WTC11 (cell line): Measurements from ENCODE around the gene TRNAU1AP. TPM values are rescaled to one million over a fixed set of nuclear protein-coding genes. Genes with fewer than 3 reads are reported as not detected.

ENCODE experiments used
- ATAC-seq: fragments of 200-7000 bp; cut with Tn5 transposase; 2 replicates; pipeline ENCODE4 v1.10.0; 2021; ENCODE audit warnings: mild to moderate bottlenecking, moderate library complexity
- CTCF ChIA-PET: fragments of 300-600 bp; sonication (Branson Sonifier 250); formaldehyde crosslinking; loops from one replicate; lab custom pipeline; 2021; ENCODE audit warnings: antibody characterized with exemption; lab: Charles Lee
- POLR2A ChIA-PET: fragments of 350-600 bp; sonication (Branson Sonifier 250); formaldehyde crosslinking; loops from one replicate; lab custom pipeline; 2021; ENCODE audit warnings: antibody characterized with exemption; lab: Charles Lee
- DNase-seq: peaks from one replicate; pipeline ENCODE4 v3.0.0; 2021; ENCODE audit warnings: low spot score
- H3K27ac Mint-ChIP-seq: 2 replicates; pipeline ENCODE4 v1.8.0; 2021; ENCODE audit warnings: mixed read lengths
- H3K27me3 Mint-ChIP-seq: 2 replicates; pipeline ENCODE4 v1.8.0; 2021; ENCODE audit warnings: low read depth, mild to moderate bottlenecking, moderate library complexity, mixed read lengths
- H3K36me3 Mint-ChIP-seq: 2 replicates; pipeline ENCODE4 v1.8.0; 2021; ENCODE audit warnings: mixed read lengths
- H3K4me1 Mint-ChIP-seq: 2 replicates; pipeline ENCODE4 v1.8.0; 2022; ENCODE audit warnings: mixed read lengths
- H3K4me3 Mint-ChIP-seq: 2 replicates; pipeline ENCODE4 v1.8.0; 2021; ENCODE audit warnings: mild to moderate bottlenecking, moderate library complexity, mixed read lengths
- H3K9me3 Mint-ChIP-seq: 2 replicates; pipeline ENCODE4 v1.8.0; 2021; ENCODE audit warnings: mixed read lengths
- HMGA2 ChIP-seq: fragments of 250-450 bp; sonication (Bioruptor Pico); IDR thresholded peaks from 2 replicates; pipeline ENCODE4 v1.4.0; 2021; ENCODE audit warnings: mild to moderate bottlenecking, moderate library complexity
- JAZF1 ChIP-seq: fragments of 250-450 bp; sonication (Bioruptor Pico); IDR thresholded peaks from 2 replicates; pipeline ENCODE4 v1.9.0; 2021; ENCODE audit warnings: moderate library complexity, mild to moderate bottlenecking, inconsistent platforms
- KAT7 ChIP-seq: sonication (generic); formaldehyde crosslinking; IDR thresholded peaks from 2 replicates; pipeline ENCODE4 v1.8.1; 2023; ENCODE audit warnings: missing genetic modification reagents, mild to moderate bottlenecking, borderline replicate concordance
- RELA ChIP-seq: sonication (generic); formaldehyde crosslinking; IDR thresholded peaks from 2 replicates; pipeline ENCODE4 v1.8.1; 2022; ENCODE audit warnings: missing genetic modification reagents, mild to moderate bottlenecking, borderline replicate concordance
- TEAD1 ChIP-seq: sonication (generic); formaldehyde crosslinking; IDR thresholded peaks from 2 replicates; pipeline ENCODE4 v1.8.0; 2022; ENCODE audit warnings: mild to moderate bottlenecking, missing genetic modification reagents
- ZNF121 ChIP-seq: sonication (generic); formaldehyde crosslinking; IDR thresholded peaks from 2 replicates; pipeline ENCODE4 v1.8.0; 2023; ENCODE audit warnings: missing genetic modification reagents
- ZNF317 ChIP-seq: sonication (generic); formaldehyde crosslinking; IDR thresholded peaks from 2 replicates; pipeline ENCODE4 v1.8.1; 2023; ENCODE audit warnings: low read depth, mild to moderate bottlenecking, moderate library complexity, missing genetic modification reagents, borderline replicate concordance
- total RNA-seq: library from RNA; stranded (reverse); gene quantifications from 3 replicates; pipeline ENCODE4 v1.2.3, GENCODE V29; 2021
- TF ChIP-seq, protein P1 (sequence below): sonication (generic); formaldehyde crosslinking; IDR thresholded peaks from 2 replicates; pipeline ENCODE4 v1.8.0; 2022; ENCODE audit warnings: missing genetic modification reagents
- TF ChIP-seq, protein P2 (sequence below): sonication (generic); formaldehyde crosslinking; conservative IDR thresholded peaks from 2 replicates; pipeline ENCODE4 v1.8.1; 2022; ENCODE audit warnings: mild to moderate bottlenecking, missing genetic modification reagents
- TF ChIP-seq, protein P3 (sequence below): sonication (generic); formaldehyde crosslinking; IDR thresholded peaks from 2 replicates; pipeline ENCODE4 v1.8.1; 2023; ENCODE audit warnings: mild to moderate bottlenecking, moderate library complexity, missing genetic modification reagents
- TF ChIP-seq, protein P4 (sequence below): sonication (generic); formaldehyde crosslinking; IDR thresholded peaks from 2 replicates; pipeline ENCODE4 v1.8.0; 2022; ENCODE audit warnings: mild to moderate bottlenecking, missing genetic modification reagents
- TF ChIP-seq, protein P5 (sequence below): sonication (generic); formaldehyde crosslinking; IDR thresholded peaks from 2 replicates; pipeline ENCODE4 v1.8.0; 2023; ENCODE audit warnings: mild to moderate bottlenecking, missing genetic modification reagents
- TF ChIP-seq, protein P6 (sequence below): sonication (generic); formaldehyde crosslinking; IDR thresholded peaks from 2 replicates; pipeline ENCODE4 v1.8.1; 2023; ENCODE audit warnings: mild to moderate bottlenecking, missing genetic modification reagents

The TRNAU1AP gene
- total RNA-seq, 1 experiment from 2014 or later, result 30.4 TPM

DNA sequence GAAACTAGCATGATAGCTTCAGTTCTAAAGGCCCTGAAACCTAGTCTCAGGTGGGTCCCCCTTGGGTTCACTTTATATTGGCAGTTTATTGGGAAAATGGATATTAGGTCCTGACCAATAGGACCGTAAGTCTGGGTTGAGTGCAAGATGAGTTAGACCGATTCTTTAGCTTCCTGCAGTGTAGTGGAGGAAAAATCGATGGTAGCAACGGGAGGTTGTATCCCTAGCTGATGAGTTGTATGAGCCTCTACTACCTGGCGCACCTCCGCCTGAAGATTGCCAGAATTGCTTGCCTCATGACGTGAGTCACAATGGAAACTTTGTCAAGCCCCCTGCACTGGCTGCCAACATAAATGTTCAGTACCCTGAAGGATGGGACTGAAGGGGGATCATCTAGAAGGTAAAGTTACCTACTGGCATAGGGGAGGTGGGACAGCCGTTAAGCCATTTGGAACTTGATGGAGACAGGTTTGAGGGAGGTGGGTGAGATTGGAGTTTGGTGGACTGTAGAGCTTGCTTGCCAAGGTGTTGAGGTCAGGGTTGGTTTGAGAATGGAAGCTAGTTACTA lies 43.1 kb upstream of the TRNAU1AP start (continued):
- TF ChIP-seq KAT7 (CRISPR knock-in tag) (no peak), JAZF1 (CRISPR knock-in tag) (no peak), ZNF121 (CRISPR knock-in tag) (no peak), HMGA2 (CRISPR knock-in tag) (no peak), RELA (CRISPR knock-in tag) (no peak)
- TF ChIP-seq, protein P1, sequence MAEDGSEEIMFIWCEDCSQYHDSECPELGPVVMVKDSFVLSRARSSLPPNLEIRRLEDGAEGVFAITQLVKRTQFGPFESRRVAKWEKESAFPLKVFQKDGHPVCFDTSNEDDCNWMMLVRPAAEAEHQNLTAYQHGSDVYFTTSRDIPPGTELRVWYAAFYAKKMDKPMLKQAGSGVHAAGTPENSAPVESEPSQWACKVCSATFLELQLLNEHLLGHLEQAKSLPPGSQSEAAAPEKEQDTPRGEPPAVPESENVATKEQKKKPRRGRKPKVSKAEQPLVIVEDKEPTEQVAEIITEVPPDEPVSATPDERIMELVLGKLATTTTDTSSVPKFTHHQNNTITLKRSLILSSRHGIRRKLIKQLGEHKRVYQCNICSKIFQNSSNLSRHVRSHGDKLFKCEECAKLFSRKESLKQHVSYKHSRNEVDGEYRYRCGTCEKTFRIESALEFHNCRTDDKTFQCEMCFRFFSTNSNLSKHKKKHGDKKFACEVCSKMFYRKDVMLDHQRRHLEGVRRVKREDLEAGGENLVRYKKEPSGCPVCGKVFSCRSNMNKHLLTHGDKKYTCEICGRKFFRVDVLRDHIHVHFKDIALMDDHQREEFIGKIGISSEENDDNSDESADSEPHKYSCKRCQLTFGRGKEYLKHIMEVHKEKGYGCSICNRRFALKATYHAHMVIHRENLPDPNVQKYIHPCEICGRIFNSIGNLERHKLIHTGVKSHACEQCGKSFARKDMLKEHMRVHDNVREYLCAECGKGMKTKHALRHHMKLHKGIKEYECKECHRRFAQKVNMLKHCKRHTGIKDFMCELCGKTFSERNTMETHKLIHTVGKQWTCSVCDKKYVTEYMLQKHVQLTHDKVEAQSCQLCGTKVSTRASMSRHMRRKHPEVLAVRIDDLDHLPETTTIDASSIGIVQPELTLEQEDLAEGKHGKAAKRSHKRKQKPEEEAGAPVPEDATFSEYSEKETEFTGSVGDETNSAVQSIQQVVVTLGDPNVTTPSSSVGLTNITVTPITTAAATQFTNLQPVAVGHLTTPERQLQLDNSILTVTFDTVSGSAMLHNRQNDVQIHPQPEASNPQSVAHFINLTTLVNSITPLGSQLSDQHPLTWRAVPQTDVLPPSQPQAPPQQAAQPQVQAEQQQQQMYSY (CRISPR knock-in tag), result 0 out of 2 replicates have a peak, but pooled peaks have one; percentile 6
- TF ChIP-seq, protein P2, sequence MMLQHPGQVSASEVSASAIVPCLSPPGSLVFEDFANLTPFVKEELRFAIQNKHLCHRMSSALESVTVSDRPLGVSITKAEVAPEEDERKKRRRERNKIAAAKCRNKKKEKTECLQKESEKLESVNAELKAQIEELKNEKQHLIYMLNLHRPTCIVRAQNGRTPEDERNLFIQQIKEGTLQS (CRISPR knock-in tag), result peak; percentile 30; the same call in 1 of the 2 replicates
- TF ChIP-seq, protein P3, sequence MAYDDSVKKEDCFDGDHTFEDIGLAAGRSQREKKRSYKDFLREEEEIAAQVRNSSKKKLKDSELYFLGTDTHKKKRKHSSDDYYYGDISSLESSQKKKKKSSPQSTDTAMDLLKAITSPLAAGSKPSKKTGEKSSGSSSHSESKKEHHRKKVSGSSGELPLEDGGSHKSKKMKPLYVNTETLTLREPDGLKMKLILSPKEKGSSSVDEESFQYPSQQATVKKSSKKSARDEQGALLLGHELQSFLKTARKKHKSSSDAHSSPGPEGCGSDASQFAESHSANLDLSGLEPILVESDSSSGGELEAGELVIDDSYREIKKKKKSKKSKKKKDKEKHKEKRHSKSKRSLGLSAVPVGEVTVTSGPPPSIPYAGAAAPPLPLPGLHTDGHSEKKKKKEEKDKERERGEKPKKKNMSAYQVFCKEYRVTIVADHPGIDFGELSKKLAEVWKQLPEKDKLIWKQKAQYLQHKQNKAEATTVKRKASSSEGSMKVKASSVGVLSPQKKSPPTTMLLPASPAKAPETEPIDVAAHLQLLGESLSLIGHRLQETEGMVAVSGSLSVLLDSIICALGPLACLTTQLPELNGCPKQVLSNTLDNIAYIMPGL (CRISPR knock-in tag), result no peak

DNA sequence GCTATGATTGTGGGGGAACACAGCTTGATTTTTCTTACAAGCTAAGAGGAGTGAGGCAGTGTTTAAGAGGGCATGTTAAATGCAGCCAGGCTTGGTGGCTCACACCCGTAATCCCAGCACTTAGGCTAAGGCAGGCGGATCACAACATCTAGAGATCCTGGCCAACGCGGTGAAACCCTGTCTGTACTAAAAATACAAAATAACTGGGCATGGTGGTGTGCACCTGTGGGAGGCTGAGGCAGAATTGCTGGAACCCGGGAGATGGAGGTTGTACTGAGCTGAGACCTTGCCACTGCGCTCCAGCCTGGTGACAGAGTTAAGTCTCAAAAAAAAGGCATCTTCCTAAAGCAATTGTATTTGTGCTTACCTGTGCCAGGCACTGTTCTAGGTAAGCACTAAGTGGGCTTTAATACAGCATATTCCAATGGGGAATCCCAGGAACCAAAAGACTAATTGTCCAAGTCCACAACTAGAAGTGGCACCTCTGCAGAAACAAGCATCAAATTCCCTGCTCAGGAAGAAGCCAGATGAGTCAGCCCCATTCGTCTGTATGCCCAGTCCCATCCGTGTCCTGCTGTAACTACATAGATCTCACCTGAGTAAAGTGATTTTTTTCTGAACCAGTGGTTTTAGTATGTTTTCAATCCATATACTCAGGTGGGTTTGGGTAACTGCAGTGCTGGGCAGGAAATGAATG lies 42.5 kb upstream of the TRNAU1AP start:
- H3K9me3 Mint-ChIP-seq, result no peaks in the 10 kb centered on the region
- POLR2A ChIA-PET, result interaction anchor here (0.8 to 3.4 kb wide), 4 partner anchors 71 to 261 kb away, joined by 3 to 19 read pairs (median 3); partner anchors contain the start of gene TAF12
- peaks cover 40% of the 10 kb centered on the region for H3K4me1 Mint-ChIP-seq
- CTCF ChIA-PET, result interaction anchor here (1.5 kb wide), 1 partner anchor 92 kb away, joined by 5 read pairs; no protein-coding TSS in a partner anchor
- peak overlapping the region; percentile 99 for H3K27ac Mint-ChIP-seq
- peaks cover 7% of the 10 kb centered on the region for H3K27me3 Mint-ChIP-seq
- H3K4me3 Mint-ChIP-seq, result peak overlapping the region; percentile 99
- DNase-seq, result no peak
- H3K36me3 Mint-ChIP-seq, result peaks cover 92% of the 10 kb centered on the region
- peak; percentile 1 for ATAC-seq
- TF ChIP-seq, protein P4, sequence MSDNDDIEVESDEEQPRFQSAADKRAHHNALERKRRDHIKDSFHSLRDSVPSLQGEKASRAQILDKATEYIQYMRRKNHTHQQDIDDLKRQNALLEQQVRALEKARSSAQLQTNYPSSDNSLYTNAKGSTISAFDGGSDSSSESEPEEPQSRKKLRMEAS, result peak; percentile 4; the same call in 1 of the 2 replicates
- TF ChIP-seq, protein P5, sequence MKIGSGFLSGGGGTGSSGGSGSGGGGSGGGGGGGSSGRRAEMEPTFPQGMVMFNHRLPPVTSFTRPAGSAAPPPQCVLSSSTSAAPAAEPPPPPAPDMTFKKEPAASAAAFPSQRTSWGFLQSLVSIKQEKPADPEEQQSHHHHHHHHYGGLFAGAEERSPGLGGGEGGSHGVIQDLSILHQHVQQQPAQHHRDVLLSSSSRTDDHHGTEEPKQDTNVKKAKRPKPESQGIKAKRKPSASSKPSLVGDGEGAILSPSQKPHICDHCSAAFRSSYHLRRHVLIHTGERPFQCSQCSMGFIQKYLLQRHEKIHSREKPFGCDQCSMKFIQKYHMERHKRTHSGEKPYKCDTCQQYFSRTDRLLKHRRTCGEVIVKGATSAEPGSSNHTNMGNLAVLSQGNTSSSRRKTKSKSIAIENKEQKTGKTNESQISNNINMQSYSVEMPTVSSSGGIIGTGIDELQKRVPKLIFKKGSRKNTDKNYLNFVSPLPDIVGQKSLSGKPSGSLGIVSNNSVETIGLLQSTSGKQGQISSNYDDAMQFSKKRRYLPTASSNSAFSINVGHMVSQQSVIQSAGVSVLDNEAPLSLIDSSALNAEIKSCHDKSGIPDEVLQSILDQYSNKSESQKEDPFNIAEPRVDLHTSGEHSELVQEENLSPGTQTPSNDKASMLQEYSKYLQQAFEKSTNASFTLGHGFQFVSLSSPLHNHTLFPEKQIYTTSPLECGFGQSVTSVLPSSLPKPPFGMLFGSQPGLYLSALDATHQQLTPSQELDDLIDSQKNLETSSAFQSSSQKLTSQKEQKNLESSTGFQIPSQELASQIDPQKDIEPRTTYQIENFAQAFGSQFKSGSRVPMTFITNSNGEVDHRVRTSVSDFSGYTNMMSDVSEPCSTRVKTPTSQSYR (CRISPR knock-in tag), result peak; percentile 7; the same call in 1 of the 2 replicates
- TF ChIP-seq, protein P1 (CRISPR knock-in tag), result 0 out of 2 replicates have a peak, but pooled peaks have one; percentile 4
- TF ChIP-seq, protein P6, sequence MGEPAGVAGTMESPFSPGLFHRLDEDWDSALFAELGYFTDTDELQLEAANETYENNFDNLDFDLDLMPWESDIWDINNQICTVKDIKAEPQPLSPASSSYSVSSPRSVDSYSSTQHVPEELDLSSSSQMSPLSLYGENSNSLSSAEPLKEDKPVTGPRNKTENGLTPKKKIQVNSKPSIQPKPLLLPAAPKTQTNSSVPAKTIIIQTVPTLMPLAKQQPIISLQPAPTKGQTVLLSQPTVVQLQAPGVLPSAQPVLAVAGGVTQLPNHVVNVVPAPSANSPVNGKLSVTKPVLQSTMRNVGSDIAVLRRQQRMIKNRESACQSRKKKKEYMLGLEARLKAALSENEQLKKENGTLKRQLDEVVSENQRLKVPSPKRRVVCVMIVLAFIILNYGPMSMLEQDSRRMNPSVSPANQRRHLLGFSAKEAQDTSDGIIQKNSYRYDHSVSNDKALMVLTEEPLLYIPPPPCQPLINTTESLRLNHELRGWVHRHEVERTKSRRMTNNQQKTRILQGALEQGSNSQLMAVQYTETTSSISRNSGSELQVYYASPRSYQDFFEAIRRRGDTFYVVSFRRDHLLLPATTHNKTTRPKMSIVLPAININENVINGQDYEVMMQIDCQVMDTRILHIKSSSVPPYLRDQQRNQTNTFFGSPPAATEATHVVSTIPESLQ, result no peak
- TF ChIP-seq TEAD1 (CRISPR knock-in tag) (no peak; the same call in 1 of the 2 replicates), ZNF317 (no peak)
